Fibroblast of lung (primary cell): ENCODE data around the gene ASCL2. TPM values are rescaled to one million over a fixed set of nuclear protein-coding genes. Genes with fewer than 3 reads are reported as not detected.

Experiments
- DNase-seq, 2 donors: peaks; one replicate each; pipeline versions ENCODE4 v3.0.0 to v3.0.0-alpha.2; 2010; ENCODE audit warnings: low read depth in 2 of 2
- H2AFZ ChIP-seq: 2 replicates; pipeline ENCODE4 v1.5.1; 2012; ENCODE audit warnings: low read length, control low read depth, inconsistent platforms
- H3K27ac ChIP-seq: 2 replicates; pipeline ENCODE4 v1.5.1; 2011; ENCODE audit warnings: low read length, control low read depth; ENCODE audit not compliant: insufficient read depth
- H3K27me3 ChIP-seq: 2 replicates; pipeline ENCODE4 v1.5.1; 2011; ENCODE audit warnings: mild to moderate bottlenecking, low read length; ENCODE audit not compliant: control insufficient read depth, insufficient read depth
- H3K36me3 ChIP-seq: 2 replicates; pipeline ENCODE4 v1.5.1; 2011; ENCODE audit warnings: low read length; ENCODE audit not compliant: control insufficient read depth, insufficient read depth
- H3K4me1 ChIP-seq: 2 replicates; pipeline ENCODE4 v1.5.1; 2011; ENCODE audit warnings: low read length; ENCODE audit not compliant: control insufficient read depth, insufficient read depth; ENCODE audit errors: extremely low read depth
- H3K4me2 ChIP-seq: 2 replicates; pipeline ENCODE4 v1.5.1; 2011; ENCODE audit warnings: low read length, control low read depth; ENCODE audit not compliant: insufficient read depth; ENCODE audit errors: extremely low read depth
- H3K4me3 ChIP-seq, 4 experiments: fragments of 200-600 bp in 1 of 4; sonication (generic) in 1 of 4; replicated peaks in 1 of 4; 2 replicates each; pipeline ENCODE4 v1.5.1; 2011 to 2016; ENCODE audit warnings: low read length in 4 of 4, low read depth in 3 of 4, mild to moderate bottlenecking in 3 of 4, control low read depth in 2 of 4, inconsistent platforms in 1 of 4, mixed read lengths in 1 of 4; ENCODE audit not compliant: insufficient read depth in 1 of 4; ENCODE audit errors: control extremely low read depth in 1 of 4
- H3K79me2 ChIP-seq: 2 replicates; pipeline ENCODE4 v1.5.1; 2012; ENCODE audit warnings: mild to moderate bottlenecking, low read length, inconsistent platforms; ENCODE audit not compliant: control insufficient read depth, insufficient read depth
- H3K9ac ChIP-seq: 2 replicates; pipeline ENCODE4 v1.5.1; 2011; ENCODE audit warnings: mild to moderate bottlenecking, low read length, control low read depth; ENCODE audit not compliant: insufficient read depth
- H3K9me3 ChIP-seq: 2 replicates; pipeline ENCODE4 v1.5.1; 2012; ENCODE audit warnings: low read depth, low read length; ENCODE audit not compliant: control insufficient read depth, insufficient read depth
- H4K20me1 ChIP-seq: 2 replicates; pipeline ENCODE4 v1.5.1; 2011; ENCODE audit warnings: low read length; ENCODE audit not compliant: control insufficient read depth, insufficient read depth; ENCODE audit errors: extremely low read depth
- EZH2 ChIP-seq: IDR thresholded peaks from 2 replicates; pipeline ENCODE4 v1.5.1; 2012; ENCODE audit warnings: low read length, control low read depth, mild to moderate bottlenecking; ENCODE audit errors: missing control alignments
- polyA plus RNA-seq, 2 donors: library from polyadenylated mRNA; depleted of rRNA in 1 of 2; stranded (reverse) in 1 of 2; unstranded in 1 of 2; fragments of >200 nt; gene quantifications; 2 replicates each; pipeline ENCODE4 v1.2.1, GENCODE V29; 2011 to 2012; ENCODE audit warnings: missing spikeins in 1 of 2
- total RNA-seq: library from RNA; depleted of rRNA; stranded (reverse); fragments of >200 nt; gene quantifications from 2 replicates; pipeline ENCODE4 v1.2.1, GENCODE V29; 2014
- TF ChIP-seq, protein P1 (sequence below), 2 donors: IDR thresholded peaks in 1 of 2; conservative IDR thresholded peaks in 1 of 2; 1 replicate in 1 of 2; 2 replicates in 1 of 2; pipeline ENCODE4 v1.5.1; 2011 to 2012; ENCODE audit warnings: low read length in 2 of 2, control low read depth in 1 of 2, inconsistent platforms in 1 of 2, low read depth in 1 of 2, mild to moderate bottlenecking in 1 of 2

ASCL2 gene
- total and polyA plus RNA-seq, 2 donors (not counting 1 experiment from before 2014, with no cell fraction given), result not detected

DNA sequence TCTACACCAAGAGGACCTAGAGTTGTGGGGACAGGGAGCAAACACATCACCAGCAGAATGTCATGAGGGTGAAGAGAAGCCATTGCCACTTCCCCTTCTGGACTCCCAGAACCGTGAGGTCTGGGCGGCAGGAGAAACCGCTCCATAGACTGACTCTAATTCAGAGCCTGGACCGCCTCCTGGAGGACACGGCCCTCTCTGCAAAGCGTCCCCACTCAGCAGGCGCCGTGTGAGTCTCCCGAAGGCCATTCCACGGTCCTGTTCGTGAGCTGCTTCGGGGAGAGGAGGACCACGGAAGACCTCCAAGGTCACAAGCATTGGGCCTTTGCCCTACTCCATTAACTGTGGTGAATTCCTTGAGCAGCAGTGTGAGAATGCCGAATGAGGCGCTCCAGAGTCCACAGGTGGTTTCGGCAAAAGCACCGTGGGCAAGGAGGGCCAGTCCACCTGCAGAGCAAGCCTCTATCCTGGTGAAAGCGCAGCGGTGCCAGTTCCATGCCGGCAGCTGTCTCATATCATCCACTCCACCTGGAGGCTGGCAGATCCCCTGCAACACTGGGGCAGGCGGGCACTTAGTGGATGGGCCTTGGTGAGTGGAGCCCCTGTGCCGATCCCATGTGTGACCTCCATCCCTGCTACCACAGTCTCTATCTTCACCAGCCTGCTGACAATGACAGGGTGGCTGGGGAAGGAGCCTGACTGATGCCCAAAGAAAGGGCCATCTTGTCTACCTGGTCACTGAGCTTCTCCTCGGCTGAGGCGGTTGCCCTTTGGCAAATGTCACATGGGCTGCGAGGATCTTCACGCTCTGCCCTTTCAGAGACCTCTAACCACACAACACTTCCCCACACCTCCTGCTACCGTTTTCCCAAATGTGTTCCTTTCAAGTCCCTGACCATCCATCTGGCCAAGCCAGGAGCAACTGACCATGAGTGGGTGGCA, 23.9 kb upstream of the ASCL2 start:
- H2AFZ ChIP-seq, result no peak overlapping the region
- no peaks in the 10 kb centered on the region for H3K36me3 ChIP-seq
- no peak overlapping the region for H3K9ac ChIP-seq
- no peak overlapping the region for H3K4me2 ChIP-seq
- H3K4me3 ChIP-seq, result no peak overlapping the region
- H3K4me1 ChIP-seq, result no peaks in the 10 kb centered on the region
- H3K27me3 ChIP-seq, result no peaks in the 10 kb centered on the region
- no peaks in the 10 kb centered on the region for H3K79me2 ChIP-seq
- H3K27ac ChIP-seq, result no peak overlapping the region
- TF ChIP-seq, protein P1, sequence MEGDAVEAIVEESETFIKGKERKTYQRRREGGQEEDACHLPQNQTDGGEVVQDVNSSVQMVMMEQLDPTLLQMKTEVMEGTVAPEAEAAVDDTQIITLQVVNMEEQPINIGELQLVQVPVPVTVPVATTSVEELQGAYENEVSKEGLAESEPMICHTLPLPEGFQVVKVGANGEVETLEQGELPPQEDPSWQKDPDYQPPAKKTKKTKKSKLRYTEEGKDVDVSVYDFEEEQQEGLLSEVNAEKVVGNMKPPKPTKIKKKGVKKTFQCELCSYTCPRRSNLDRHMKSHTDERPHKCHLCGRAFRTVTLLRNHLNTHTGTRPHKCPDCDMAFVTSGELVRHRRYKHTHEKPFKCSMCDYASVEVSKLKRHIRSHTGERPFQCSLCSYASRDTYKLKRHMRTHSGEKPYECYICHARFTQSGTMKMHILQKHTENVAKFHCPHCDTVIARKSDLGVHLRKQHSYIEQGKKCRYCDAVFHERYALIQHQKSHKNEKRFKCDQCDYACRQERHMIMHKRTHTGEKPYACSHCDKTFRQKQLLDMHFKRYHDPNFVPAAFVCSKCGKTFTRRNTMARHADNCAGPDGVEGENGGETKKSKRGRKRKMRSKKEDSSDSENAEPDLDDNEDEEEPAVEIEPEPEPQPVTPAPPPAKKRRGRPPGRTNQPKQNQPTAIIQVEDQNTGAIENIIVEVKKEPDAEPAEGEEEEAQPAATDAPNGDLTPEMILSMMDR (conservative IDR thresholded peaks at IDR 0.05 in 1 of 2, IDR thresholded peaks at IDR 0.05 in 1 of 2; ENCODE audit: low read depth in 1 of 2, low read length in 2 of 2), result no peak
- TF ChIP-seq EZH2, result no peak
- DNase-seq, result no peak
- H4K20me1 ChIP-seq, result peaks cover 2% of the 10 kb centered on the region
- no peaks in the 10 kb centered on the region for H3K9me3 ChIP-seq

DNA sequence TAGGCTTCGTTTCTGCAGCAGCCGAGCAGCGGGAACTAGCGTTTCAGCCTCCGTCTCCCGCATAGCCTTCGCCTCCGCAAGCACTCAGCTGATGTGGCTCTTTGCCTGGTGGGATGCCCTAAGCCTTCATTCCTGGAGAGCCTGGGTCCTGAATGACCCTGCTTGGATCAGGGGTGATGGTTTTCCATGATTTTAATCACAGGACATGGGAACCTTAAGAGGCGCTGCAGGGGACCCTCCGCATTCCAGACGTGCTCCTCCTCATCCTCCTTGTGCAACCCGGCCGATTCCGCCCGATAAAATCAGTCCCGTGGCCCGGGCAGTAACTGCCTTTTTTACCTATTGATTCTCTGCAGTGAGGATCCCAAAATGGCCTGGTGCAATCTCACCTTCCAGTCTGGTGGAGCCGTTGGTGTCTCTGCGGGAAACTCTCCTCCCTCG, 23.2 kb upstream of the ASCL2 start:
- Histone ChIP-seq H3K9me3 (no peaks in the 10 kb centered on the region), H3K9ac (no peak overlapping the region), H3K4me2 (no peak overlapping the region), H2AFZ (no peak overlapping the region), H4K20me1 (peaks cover 2% of the 10 kb centered on the region), H3K4me1 (no peaks in the 10 kb centered on the region), H3K79me2 (no peaks in the 10 kb centered on the region), H3K27me3 (peaks cover 2% of the 10 kb centered on the region), H3K27ac (no peak overlapping the region), H3K4me3 (no peak overlapping the region), H3K36me3 (no peaks in the 10 kb centered on the region)
- TF ChIP-seq, protein P1 (conservative IDR thresholded peaks at IDR 0.05 in 1 of 2, IDR thresholded peaks at IDR 0.05 in 1 of 2; ENCODE audit: low read depth in 1 of 2, low read length in 2 of 2), result no peak
- TF ChIP-seq EZH2, result no peak
- DNase-seq, result no peak

DNA sequence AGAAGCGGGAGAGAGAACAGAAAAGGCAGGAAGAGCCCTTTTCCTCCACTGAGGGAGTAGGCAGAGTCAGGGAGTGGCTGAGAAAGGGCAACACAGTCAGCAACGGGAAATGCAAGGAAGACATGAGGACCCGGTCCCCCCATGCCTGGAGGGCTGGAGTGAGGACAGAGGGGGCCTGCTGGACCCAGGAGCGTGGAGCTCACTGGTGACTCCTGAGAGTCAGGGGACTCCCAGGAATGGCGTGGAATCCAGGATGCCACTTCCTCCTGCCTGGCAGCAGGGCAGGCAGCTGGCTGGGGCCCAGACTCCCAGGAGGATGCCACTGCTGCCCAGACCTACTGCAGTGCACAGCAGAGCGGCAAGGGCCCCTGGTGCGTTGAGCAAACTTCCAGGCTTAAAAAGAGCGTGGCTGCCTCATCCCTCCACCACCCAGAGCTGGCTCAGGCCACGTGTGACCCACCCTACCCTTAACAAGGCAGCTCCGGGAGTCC, 20.0 kb upstream of the ASCL2 start:
- Histone ChIP-seq H4K20me1 (peaks cover 2% of the 10 kb centered on the region), H3K27me3 (peaks cover 9% of the 10 kb centered on the region), H3K27ac (no peak overlapping the region), H3K79me2 (no peaks in the 10 kb centered on the region), H3K4me1 (no peaks in the 10 kb centered on the region), H3K4me2 (no peak overlapping the region), H3K9me3 (no peaks in the 10 kb centered on the region), H3K36me3 (no peaks in the 10 kb centered on the region), H3K4me3 (no peak overlapping the region), H3K9ac (no peak overlapping the region), H2AFZ (no peak overlapping the region)
- no peak for DNase-seq
- TF ChIP-seq, protein P1 (conservative IDR thresholded peaks at IDR 0.05 in 1 of 2, IDR thresholded peaks at IDR 0.05 in 1 of 2; ENCODE audit: low read depth in 1 of 2, low read length in 2 of 2), result no peak
- no peak for TF ChIP-seq EZH2
